Spleen (tissue), 7 donors: ENCODE measurements around the gene SNAP47.

Source experiments
- CTCF ChIP-seq, 11 experiments: fragments of 200-600 bp in 7 of 11; fragments of 450-650 bp in 4 of 11; sonication (generic) in 4 of 11; IDR thresholded peaks in 8 of 11; conservative IDR thresholded peaks in 3 of 11; 1 replicate in 7 of 11; 2 replicates in 4 of 11; pipeline versions ENCODE4 v1.4.0 to v1.8.0; 2016 to 2021; ENCODE audit warnings: antibody characterized with exemption in 11 of 11, inconsistent platforms in 4 of 11, mild to moderate bottlenecking in 1 of 11
- POLR2A ChIP-seq, 3 donors: fragments of 450-650 bp; IDR thresholded peaks; one replicate each; pipeline ENCODE4 v1.5.1; 2017; ENCODE audit warnings: antibody characterized with exemption in 3 of 3, mild to moderate bottlenecking in 1 of 3
- POLR2AphosphoS5 ChIP-seq, 3 donors: sonication (generic); formaldehyde crosslinking; IDR thresholded peaks; one replicate each; pipeline ENCODE4 v1.5.1; 2017; ENCODE audit warnings: antibody characterized with exemption in 3 of 3
- donor health status: DM: no; HTN: no; CAD: no; lungs with moderate emphysema.
- donor health status: DM: no; HTN: no; CAD: no.
- donor health status: DM: no; HTN: no; CAD: no.

- TF ChIP-seq CTCF (IDR thresholded peaks at IDR 0.05 in 8 of 11, conservative IDR thresholded peaks at IDR 0.05 in 3 of 11) (no peak), POLR2A (IDR thresholded peaks at IDR 0.05) (no peak), POLR2AphosphoS5 (IDR thresholded peaks at IDR 0.05) (peak in 1 of 3 donors; percentile 40)
Observed at GRCh38 chr1:227786673-227787512, 51.7 kb downstream of the SNAP47 start.
